Measurements from ENCODE around the gene SMARCA1.

The SMARCA1 gene

DNA sequence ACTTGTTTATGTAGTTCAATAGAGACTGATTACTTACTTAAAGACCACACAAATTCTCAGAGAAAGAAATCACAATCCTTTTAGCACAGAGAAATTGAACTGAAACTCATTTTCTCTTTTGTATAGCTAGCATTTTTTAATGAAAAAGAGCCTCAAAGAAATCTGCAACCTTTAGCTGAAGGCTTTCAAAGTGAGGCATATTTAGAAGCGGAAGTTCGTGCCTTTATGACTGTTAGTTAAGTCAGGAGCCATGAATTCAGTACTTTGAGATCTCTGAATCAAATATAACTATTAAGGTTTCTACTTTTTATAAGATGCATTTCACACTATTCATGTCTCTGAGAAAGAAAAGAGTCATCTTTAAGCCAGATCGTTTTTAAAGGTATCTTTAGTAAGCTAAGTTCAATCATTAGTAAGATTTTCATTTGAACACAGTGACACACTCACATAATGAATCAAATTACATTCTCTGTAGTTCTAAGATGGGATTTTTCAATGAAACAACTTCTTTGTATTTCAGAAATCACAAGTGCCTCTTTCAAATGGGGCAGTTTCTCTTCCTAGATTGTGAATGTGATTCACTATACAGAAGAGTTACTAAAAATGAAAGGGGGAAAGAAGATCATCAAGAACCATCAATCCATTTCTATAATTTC is 61.4 kb downstream of the SMARCA1 start:
- in situ Hi-C loops (cut with MboI; ENCODE audit: low sequenced_read_pairs), result no loop called here

DNA sequence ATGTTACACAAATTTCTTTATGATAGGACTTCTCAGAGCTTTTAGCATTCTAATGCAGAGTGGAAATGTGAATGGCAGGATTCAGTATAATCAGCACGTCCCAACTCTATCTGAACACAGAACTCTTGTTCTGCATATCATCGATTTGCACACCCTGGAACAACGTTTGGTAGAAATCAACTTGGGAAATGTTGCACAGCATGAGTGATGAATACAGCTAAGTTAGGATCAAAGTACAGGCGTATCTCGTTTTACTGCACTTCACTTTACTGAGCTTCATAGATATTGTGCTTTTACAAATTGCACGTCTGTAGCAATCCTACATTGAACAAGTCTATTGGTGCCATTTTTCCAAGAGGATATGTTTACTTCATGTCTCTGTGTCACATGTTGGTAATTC is 70.8 kb downstream of the SMARCA1 start:
- in situ Hi-C loops (cut with MboI; ENCODE audit: low sequenced_read_pairs), result no loop called here

DNA sequence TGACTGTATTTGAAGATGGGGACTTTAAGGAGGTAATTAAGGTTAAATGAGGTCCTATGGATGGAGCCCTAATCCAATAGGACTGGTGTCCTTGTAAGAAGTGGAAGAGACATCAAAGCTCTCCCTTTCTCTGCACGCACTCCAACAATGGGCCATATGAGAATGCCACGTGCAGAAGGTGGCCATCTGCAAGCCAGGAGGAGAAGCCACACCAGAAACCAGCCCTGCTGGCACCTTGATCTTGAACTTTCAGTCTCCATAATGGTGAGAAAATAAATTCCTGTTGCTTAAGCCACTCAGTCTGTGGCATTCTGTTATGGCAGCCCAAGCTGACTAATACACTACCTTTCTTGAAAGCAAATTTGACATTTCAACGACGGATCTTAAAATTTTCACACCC is 73.2 kb downstream of the SMARCA1 start:
- in situ Hi-C loops (cut with MboI; ENCODE audit: low sequenced_read_pairs), result no loop called here

DNA sequence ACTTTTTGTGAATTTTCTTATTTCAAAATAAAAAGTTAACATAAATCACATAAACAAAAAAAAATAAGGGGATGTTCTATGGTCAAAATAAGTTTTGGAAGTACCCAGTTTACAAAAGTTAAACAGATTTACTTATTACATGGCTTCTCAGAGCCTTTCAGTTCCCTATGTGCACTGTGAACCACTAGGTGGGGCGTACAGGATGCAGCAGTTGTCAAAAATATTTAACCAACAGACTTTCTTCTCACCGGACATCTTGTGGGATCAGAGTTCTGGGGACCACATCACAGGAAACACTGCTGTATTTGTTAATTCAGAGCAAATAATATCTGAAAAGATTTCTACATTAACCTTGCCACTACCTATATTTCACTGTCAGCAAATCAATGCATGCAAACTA is 74.1 kb downstream of the SMARCA1 start:
- in situ Hi-C loops (cut with MboI; ENCODE audit: low sequenced_read_pairs), result no loop called here

DNA sequence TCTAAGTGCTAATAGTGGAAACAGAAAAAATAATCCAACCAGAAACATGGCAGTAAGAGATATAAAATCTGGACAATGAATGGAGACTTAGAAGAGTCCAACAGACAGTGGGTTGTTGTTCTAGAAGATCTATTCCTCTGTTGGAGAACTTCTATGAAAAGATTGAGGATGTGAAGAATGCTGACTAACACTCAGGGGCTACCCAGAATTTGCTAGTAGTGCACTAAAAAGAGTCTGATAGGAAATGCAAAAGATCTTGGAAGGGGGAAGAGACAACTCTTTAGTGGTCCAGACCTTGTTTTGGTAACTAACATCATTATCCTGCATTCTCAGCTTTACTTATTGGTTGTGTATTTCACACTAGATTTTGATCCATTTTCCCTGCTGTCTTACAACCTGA is 77.9 kb downstream of the SMARCA1 start:
- in situ Hi-C loops (cut with MboI; ENCODE audit: low sequenced_read_pairs), result no loop called here

DNA sequence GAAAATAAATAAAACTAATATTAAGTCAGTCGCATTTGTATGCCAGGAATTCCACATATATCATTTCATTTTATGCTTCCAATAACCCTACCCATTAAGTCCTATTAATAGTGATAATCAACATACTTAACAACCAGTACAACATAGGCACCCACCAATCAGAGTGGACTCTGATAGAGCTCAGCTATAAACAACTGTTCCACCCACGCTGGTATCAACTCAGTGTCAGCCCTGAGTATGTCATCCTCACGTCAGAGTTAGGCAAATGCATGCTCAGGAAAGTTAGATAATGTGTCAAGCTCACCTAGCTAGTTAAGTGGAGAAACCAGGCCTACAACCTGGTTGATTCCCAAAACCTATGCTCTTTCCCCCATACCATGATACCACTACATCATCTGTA is 89.3 kb downstream of the SMARCA1 start:
- in situ Hi-C loops (cut with MboI; ENCODE audit: low sequenced_read_pairs), result no loop called here

DNA sequence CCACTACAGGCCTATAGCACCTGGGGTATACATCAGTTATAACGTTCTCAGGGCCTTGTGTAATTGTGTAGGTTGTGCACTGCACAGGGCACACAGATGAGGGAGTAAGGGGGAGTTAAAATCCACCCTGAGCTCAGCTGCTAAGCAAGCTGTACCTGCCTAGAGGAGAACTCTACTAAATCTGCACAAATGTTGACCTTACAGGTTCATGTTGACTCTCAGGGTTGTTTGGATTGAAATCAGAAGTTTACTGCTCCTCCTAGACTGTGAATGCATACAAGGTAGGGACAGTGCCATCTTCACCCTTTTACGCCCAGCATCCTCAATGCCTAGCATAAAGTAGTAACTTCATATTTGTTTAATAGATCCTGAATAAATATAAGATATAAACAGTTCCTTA is 89.8 kb downstream of the SMARCA1 start:
- in situ Hi-C loops (cut with MboI; ENCODE audit: low sequenced_read_pairs), result no loop called here

DNA sequence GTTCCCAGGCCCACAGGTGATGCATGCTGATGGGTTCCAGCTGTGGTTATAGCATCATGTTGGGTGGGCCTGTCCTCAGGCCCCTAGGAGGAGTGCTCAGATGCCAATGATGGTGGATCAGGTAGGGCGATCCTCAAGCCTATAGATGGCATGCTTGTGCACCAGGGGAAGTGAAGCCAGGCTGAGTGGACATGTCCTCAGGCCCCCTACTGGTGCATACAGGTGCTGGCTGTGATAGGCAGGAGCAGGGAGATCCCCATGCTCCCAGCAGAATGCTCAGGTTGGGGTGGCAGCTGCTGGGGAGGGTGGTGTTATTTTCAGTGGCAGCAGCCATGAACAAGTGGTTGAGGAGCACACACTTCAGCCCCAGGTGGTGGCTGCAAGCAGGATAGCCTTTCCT is 96.0 kb downstream of the SMARCA1 start:
- in situ Hi-C loops (cut with MboI; ENCODE audit: low sequenced_read_pairs), result no loop called here

DNA sequence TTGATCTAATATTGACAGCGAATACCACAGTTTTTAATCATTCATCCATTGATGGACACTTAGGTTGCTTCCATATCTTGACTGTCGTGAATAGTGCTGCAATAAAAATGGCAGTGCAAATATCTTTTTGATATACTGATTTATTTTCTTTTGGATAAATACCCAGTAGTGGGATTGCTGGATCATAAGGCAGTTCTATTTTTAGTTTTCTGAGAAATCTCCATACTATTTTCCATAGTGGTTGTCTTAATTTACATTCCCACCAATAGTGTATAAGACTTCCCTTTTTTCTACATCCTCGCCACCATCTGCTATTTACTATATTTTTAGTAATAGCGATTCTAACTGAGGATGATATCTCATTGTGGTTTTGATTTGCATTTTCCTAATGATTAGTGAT is 100.1 kb downstream of the SMARCA1 start:
- in situ Hi-C loops (cut with MboI; ENCODE audit: low sequenced_read_pairs), result no loop called here

DNA sequence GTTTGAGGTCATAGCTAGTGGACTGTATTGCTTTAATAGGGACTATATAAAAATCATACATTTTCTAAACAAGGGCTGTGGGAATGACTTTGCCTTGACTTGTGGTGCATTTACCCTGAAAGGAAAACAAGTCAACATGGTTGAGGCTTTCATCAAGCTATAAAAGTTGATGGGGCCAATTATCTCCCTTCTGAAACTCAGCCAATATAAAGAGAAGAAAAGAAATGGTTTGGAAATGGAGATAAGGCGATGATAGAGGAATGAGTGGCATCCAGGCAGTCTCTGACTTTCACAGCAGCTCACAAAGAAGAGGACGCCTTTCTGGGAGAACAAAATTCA is 118.7 kb downstream of the SMARCA1 start:
- in situ Hi-C loops (cut with MboI; ENCODE audit: low sequenced_read_pairs), result no loop called here

DNA sequence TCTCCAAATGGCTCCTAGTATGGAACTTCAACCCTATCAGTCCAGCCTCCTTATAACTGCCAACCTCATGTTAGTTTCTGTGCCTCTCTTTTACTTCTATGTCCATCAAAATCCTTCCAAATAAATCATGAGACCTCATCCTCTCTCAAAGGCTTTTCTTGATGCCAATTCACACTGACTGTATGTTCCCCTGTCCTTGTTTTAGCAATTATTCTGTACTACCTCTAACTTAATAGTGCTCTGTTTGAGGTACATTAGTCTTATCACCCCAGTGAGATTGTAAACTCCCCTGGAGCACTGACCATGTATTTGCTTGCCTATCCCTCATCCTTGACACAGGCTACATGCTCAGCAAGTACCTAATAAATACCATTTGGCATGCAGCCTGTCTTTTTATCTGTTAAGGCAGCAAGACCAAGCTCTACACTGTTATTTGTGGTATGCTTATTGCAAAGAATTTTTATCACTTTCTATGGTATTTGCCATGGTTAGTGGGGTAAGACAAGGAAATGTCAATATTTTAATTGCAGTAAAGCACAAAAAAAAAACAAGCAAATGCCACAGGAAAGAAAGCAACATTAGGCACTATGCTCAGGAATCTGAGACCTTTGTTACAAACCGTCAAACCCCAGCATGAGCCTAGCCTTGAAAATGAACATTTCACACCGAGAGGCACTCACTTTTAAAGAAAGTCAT is 119.2 kb downstream of the SMARCA1 start:
- in situ Hi-C loops (cut with MboI; ENCODE audit: low sequenced_read_pairs), result no loop called here

Measured in HL-60/S4 treated with phorbol 12-myristate 13-acetate at 8.2 ng/mL for 4 days and 3 days (cell line).